ENCODE data around the gene WDR89. TPM values are rescaled to one million over a fixed set of nuclear protein-coding genes. Genes with fewer than 3 reads are reported as not detected.
"Not testable (repeated sequence)": the region's sequence is repeated elsewhere in the genome, so short reads cannot be mapped to it uniquely, and the experiment has no call there.

The WDR89 gene
- polyA plus RNA-seq, 3 donors from 2014 or later = 8.7 to 16.2 (median 13.8) TPM

DNA sequence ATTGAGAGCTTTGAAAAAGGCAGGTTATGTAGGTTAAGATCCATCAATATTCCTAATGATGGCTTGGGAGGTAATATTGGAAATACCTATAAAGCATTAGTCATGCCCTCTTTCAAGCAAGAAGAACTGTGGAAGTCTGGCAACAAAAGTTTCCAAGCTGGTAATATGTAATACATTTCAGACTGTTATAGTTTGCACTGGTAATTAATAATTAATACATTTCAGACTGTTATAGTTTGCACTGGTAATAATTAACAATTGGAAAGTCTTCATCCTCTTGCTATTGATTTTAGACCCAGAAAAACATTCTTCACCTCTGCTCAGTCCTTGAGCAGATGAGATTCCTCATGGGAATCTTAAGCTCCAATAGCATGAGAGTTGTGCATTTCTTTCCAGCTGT lies 29.0 kb upstream of the WDR89 start:
- Mint-ChIP-seq H3K4me1 (no peaks in the 10 kb centered on the region), H3K36me3 (peaks cover 3 to 4% (median 4%) of the 10 kb centered on the region in 3 donors), H3K27ac (no peak overlapping the region), H3K4me3 (no peak overlapping the region), H3K27me3 (ENCODE audit: low read depth in 3 of 3) (no peaks in the 10 kb centered on the region), H3K9me3 (no peaks in the 10 kb centered on the region)
- no peak for DNase-seq

- H3K27me3 Mint-ChIP-seq (ENCODE audit: low read depth in 3 of 3) = no peaks in the 10 kb centered on the region
- no peak overlapping the region for H3K4me3 Mint-ChIP-seq
- H3K4me1 Mint-ChIP-seq = no peaks in the 10 kb centered on the region
- DNase-seq = no peak
- no peaks in the 10 kb centered on the region for H3K9me3 Mint-ChIP-seq
- peaks cover 0 to 4% (median 0%) of the 10 kb centered on the region in 3 donors for H3K36me3 Mint-ChIP-seq
- H3K27ac Mint-ChIP-seq = no peak overlapping the region
These were observed 24.7 kb upstream of the WDR89 start for GRCh38 chr14:63666335-63666734.

DNA sequence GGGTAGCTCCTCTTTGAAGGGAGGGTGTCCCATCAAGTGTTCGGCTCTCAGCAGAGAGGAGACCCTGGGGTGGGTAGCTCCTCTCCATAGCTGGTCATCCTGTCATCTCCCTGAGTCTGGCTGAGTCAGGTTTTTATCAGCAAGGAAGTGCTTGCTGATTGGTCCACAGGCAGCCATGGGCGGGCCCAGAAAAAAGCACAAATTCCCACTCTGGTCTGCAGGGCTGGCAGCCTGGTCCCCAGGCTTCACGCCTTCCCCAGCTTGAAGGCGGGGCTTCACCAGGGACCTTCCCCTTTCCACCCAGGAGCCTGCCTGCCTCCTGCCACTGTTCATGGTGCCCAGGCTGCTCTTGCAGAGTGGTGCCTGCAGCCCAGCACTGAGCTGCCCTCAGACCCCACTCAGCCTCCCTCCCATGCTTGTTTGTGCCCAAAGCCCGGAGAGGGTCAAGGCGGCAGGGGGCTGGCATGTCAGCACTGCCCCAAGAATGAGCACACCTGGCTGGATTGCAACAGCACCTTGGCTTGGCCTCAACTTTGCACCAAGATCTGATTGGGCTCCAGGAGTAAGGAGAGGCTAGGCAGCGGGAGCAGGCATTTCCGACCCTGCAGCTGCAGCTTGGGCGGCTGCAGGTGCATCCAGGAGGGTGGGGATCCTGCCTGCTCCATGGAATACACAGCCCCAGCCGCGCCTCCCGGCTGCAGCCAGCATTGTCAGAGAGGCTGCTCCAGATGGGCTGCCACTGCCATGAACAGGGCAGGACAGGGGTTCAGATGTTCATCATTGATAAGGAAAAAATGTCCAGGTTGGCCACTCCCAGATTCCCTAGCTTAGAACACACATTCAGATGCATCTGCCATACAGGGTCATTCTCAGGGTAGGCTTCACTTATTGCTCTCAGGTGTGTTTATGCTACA lies 22.0 kb upstream of the WDR89 start:
- Mint-ChIP-seq H3K27me3 (ENCODE audit: low read depth in 3 of 3) (no peaks in the 10 kb centered on the region), H3K27ac (no peak overlapping the region), H3K36me3 (peaks cover 5 to 10% (median 6%) of the 10 kb centered on the region in 3 donors), H3K9me3 (no peaks in the 10 kb centered on the region), H3K4me1 (peaks cover 0 to 4% of the 10 kb centered on the region in 2 donors), H3K4me3 (no peak overlapping the region)
- DNase-seq = no peak

- H3K27ac Mint-ChIP-seq = no peak overlapping the region
- peaks cover 0 to 4% of the 10 kb centered on the region in 2 donors for H3K4me1 Mint-ChIP-seq
- no peaks in the 10 kb centered on the region for H3K9me3 Mint-ChIP-seq
- DNase-seq = no peak
- H3K36me3 Mint-ChIP-seq = peaks cover 5 to 10% (median 6%) of the 10 kb centered on the region in 3 donors
- no peak overlapping the region for H3K4me3 Mint-ChIP-seq
- no peaks in the 10 kb centered on the region for H3K27me3 Mint-ChIP-seq (ENCODE audit: low read depth in 3 of 3)
These were observed 21.1 kb upstream of the WDR89 start for GRCh38 chr14:63662776-63663175.

DNA sequence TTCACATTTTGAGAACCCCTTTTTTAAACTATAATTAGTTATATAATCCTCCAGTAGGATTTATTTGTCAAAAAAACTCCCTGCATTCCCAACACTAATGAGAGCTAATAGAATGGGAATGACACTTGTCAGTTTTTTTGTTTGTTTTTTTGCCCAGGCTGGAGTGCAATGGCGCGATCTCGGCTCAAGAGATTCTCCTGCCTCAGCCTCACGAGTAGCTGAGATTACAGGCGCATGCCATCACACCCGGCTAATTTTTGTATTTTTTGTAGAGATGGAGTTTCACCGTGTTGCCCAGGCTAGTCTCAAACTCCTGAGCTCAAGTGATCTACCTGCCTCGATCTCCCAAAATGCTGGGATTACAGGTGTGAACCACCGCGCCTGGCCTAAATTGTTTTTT lies 20.2 kb upstream of the WDR89 start:
- H3K36me3 Mint-ChIP-seq = peaks cover 5 to 10% (median 10%) of the 10 kb centered on the region in 3 donors
- not testable (repeated sequence) for H3K27me3 Mint-ChIP-seq (ENCODE audit: low read depth in 3 of 3); H3K27ac Mint-ChIP-seq; H3K4me1 Mint-ChIP-seq; H3K4me3 Mint-ChIP-seq; H3K9me3 Mint-ChIP-seq; DNase-seq

DNA sequence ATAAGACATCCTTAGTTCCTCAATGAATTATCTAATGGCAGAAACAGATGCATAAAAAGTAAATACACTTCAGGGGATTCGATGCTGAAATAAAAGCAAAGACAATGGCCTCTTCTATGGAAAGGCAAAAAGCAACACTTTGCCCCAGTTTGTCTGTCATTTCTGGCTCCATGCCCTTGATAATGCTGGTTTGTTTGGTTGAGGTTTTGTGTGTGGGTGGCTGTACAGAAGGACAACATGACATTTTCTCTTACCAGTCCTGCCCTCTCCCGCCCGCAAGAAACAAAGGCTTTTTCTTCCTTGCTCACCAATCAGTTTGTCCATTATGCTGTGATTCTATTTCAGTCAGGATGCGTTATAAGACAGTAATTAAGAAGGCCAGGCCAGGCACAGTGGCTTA lies 18.1 kb upstream of the WDR89 start:
- Mint-ChIP-seq H3K27me3 (ENCODE audit: low read depth in 3 of 3) (no peaks in the 10 kb centered on the region), H3K27ac (no peak overlapping the region), H3K9me3 (no peaks in the 10 kb centered on the region), H3K36me3 (peaks cover 5 to 12% (median 6%) of the 10 kb centered on the region in 3 donors), H3K4me3 (no peak overlapping the region), H3K4me1 (peaks cover 0 to 4% of the 10 kb centered on the region in 2 donors)
- DNase-seq = no peak

- Mint-ChIP-seq H3K27me3 (ENCODE audit: low read depth in 3 of 3) (no peaks in the 10 kb centered on the region), H3K36me3 (peaks cover 5 to 12% (median 6%) of the 10 kb centered on the region in 3 donors), H3K9me3 (no peaks in the 10 kb centered on the region), H3K27ac (no peak overlapping the region), H3K4me1 (peaks cover 8 to 10% of the 10 kb centered on the region in 2 donors), H3K4me3 (no peak overlapping the region)
- no peak for DNase-seq
These were observed 14.5 kb upstream of the WDR89 start for GRCh38 chr14:63656194-63656593.

GRCh38 chr14:63654936-63655335 lies 13.3 kb upstream of the WDR89 start:
- Mint-ChIP-seq H3K4me1 (peaks cover 19 to 21% of the 10 kb centered on the region in 2 donors), H3K27ac (no peak overlapping the region), H3K9me3 (no peaks in the 10 kb centered on the region), H3K4me3 (no peak overlapping the region), H3K27me3 (ENCODE audit: low read depth in 3 of 3) (peaks cover 0 to 3% (median 0%) of the 10 kb centered on the region in 3 donors), H3K36me3 (peaks cover 4 to 12% (median 9%) of the 10 kb centered on the region in 3 donors)
- DNase-seq = no peak

- no peaks in the 10 kb centered on the region for H3K9me3 Mint-ChIP-seq
- H3K36me3 Mint-ChIP-seq = peaks cover 5 to 7% (median 6%) of the 10 kb centered on the region in 3 donors
- DNase-seq = no peak
- H3K4me1 Mint-ChIP-seq = peaks cover 23% of the 10 kb centered on the region in 2 donors
- peaks cover 0 to 3% (median 0%) of the 10 kb centered on the region in 3 donors for H3K27me3 Mint-ChIP-seq (ENCODE audit: low read depth in 3 of 3)
- H3K4me3 Mint-ChIP-seq = no peak overlapping the region
- H3K27ac Mint-ChIP-seq = no peak overlapping the region
These were observed 12.7 kb upstream of the WDR89 start for GRCh38 chr14:63654346-63654745.

DNA sequence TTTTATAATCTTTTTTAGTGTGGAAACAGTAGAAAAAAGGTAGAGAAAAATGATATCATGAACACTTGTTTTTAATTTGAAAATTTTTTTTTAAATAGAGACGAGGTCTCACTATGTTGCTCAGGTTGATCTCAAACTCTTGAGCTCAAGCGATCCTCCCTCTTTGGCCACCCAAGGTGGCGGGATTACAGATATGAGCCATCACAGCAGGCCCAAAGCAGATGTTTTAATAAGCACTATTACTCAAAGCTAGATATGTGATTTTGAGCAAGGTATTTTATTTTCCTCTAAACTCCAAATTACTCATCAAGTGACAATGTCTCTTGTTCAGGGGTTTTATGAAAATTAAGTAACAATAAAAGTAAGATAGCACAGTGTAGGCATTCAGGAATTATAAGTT lies 10.7 kb upstream of the WDR89 start:
- Mint-ChIP-seq H3K9me3 (no peaks in the 10 kb centered on the region), H3K4me3 (peak overlapping the region in 2 of 5 donors; percentile 10 to 62), H3K4me1 (peaks cover 24 to 28% of the 10 kb centered on the region in 2 donors), H3K27ac (peak overlapping the region in 4 of 6 donors; percentile 75 to 88 (median 84)), H3K27me3 (ENCODE audit: low read depth in 3 of 3) (peaks cover 0 to 3% (median 0%) of the 10 kb centered on the region in 3 donors), H3K36me3 (peaks cover 4 to 7% (median 6%) of the 10 kb centered on the region in 3 donors)
- DNase-seq = no peak

DNA sequence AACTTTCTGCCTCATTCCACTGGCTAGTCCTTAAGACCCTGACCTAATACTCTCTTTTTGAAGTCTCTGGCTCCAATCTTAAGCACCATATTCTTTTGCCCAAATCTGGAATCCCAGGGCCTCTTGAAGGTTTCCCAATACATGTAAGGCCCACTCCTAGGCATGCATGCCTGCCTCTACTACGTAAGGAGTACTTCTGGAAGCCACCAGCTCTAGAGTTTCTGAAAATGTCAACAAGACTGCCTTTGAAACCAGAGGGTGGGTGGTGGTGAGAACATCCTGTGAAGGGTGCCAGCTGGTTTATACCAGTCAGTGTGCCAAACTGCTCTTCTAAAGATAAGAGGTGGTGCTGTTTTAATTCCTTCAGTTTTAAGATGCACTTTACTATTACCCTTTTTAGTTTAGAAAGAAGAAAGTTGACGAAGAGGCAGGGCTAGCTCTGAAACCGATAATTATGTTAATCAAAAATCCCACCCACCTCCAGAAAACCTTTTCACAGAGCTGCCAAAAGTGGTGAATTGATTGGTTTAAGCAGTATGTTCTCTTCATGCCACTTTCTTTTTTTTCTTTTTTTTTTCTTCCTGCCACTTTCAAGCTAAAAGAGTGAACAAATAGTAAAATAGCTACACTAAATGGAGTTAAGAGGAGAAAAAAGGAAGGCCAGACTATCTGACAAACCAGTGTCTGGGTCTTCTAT lies 8.7 kb upstream of the WDR89 start:
- peak overlapping the region; percentile 93 to 99 (median 96) for H3K27ac Mint-ChIP-seq
- H3K4me3 Mint-ChIP-seq = peak overlapping the region; percentile 53 to 89 (median 78)
- peaks cover 24 to 28% of the 10 kb centered on the region in 2 donors for H3K4me1 Mint-ChIP-seq
- peak; percentile 52 to 69 (median 59) for DNase-seq
- peaks cover 0 to 10% (median 7%) of the 10 kb centered on the region in 3 donors for H3K36me3 Mint-ChIP-seq
- peaks cover 0 to 3% (median 0%) of the 10 kb centered on the region in 3 donors for H3K27me3 Mint-ChIP-seq (ENCODE audit: low read depth in 3 of 3)
- no peaks in the 10 kb centered on the region for H3K9me3 Mint-ChIP-seq

DNA sequence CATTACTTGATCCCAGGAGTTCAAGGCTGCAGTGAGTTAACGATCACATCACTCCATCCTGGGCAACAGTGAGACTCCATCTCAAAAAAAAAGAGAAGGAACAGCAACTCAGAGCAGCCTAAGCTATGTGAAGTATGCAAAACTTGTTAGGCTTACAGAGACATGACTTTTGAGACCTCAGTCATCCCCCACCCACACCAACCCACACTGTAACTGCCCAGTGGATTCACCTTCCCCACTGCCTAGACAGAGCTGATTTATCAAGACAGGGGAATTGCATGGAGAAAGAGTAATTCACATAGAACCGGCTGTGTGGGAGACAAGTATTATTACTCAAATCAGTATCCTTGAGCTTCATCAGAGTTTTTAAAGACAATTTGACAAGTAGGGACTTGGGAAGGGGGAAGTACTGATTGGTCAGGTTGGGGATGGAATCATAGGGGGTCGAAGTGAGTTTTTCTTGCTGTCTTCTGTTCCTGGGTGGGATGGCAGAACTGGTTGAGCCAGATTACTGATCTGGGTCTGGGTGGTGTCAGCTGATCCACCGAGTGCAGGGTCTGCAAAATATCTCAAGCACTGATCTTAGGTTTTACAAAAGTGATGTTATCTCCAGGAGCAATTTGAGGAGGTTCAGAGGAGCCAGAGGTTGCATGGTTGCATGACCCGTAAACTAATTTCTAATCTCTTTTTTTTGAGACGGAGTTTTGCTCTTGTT lies 6.2 kb upstream of the WDR89 start:
- peaks cover 0 to 10% (median 7%) of the 10 kb centered on the region in 3 donors for H3K36me3 Mint-ChIP-seq
- peaks cover 0 to 3% (median 0%) of the 10 kb centered on the region in 3 donors for H3K27me3 Mint-ChIP-seq (ENCODE audit: low read depth in 3 of 3)
- H3K4me1 Mint-ChIP-seq = peaks cover 24 to 30% of the 10 kb centered on the region in 2 donors
- no peak overlapping the region for H3K4me3 Mint-ChIP-seq
- H3K9me3 Mint-ChIP-seq = no peaks in the 10 kb centered on the region
- DNase-seq = no peak
- H3K27ac Mint-ChIP-seq = peak overlapping the region; percentile 29 to 71 (median 51)

GRCh38 chr14:63644741-63645140 lies 3.1 kb upstream of the WDR89 start:
- Mint-ChIP-seq H3K4me3 (no peak overlapping the region), H3K36me3 (peaks cover 0 to 6% (median 3%) of the 10 kb centered on the region in 3 donors), H3K27me3 (ENCODE audit: low read depth in 3 of 3) (peaks cover 7 to 15% (median 8%) of the 10 kb centered on the region in 3 donors), H3K9me3 (no peaks in the 10 kb centered on the region), H3K27ac (peak overlapping the region in 1 of 6 donors; percentile 49), H3K4me1 (peaks cover 22 to 28% of the 10 kb centered on the region in 2 donors)
- DNase-seq = no peak
